NCI-H82 treated with DMSO at 0.1 percent for 48 hours (cell line): ENCODE data around the gene ZFP91.

Experiments used
- DNase-seq: peaks from one replicate; lab custom pipeline; 2025; ENCODE audit not compliant: unreplicated experiment; lab: John Stamatoyannopoulos, UW

The ZFP91 gene

DNA sequence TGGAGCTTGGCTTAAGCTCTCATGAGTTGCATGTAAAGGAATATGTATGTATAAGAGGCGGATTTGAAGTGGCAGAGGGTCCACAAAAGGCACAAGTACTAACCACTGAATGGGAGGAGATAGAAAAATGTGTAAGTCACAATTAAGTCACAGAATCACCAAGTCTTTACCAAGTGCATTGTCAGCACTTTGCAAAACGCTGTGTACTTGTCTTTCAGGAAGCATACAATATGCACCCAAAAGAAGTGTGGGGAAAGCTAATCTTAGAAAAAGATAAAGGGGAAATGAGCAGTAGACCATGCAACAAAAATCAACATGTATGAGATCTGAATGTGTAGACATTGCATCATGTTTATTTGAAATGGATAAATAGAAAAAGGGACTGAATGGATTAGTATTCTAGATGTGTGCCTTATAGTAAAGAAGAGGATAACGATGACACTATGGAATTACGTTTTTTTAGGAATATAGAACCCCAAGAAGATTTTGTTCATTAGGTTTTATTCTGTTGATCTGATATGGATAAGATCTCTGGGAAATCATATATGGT lies 48.1 kb downstream of the ZFP91 start:
- no peak for DNase-seq

DNA sequence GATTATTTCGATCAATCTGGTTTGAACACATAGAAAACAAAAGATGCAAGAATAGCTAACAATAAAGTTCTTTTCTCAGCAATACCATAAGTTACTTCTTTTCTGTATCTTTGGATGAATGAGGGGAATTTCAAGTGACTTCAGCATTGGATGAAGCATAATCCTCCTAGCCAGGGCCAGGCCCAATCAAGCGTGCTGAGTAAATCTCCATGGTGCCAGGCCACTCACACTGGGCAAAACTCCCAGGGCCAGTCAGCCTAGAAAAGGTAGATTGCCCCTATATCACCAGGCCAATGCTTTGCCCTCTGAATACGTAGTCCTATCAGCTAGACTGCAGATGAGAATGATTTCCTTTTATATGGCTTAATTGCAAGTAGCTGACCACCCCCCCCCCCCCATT lies 49.6 kb downstream of the ZFP91 start:
- DNase-seq, result no peak

DNA sequence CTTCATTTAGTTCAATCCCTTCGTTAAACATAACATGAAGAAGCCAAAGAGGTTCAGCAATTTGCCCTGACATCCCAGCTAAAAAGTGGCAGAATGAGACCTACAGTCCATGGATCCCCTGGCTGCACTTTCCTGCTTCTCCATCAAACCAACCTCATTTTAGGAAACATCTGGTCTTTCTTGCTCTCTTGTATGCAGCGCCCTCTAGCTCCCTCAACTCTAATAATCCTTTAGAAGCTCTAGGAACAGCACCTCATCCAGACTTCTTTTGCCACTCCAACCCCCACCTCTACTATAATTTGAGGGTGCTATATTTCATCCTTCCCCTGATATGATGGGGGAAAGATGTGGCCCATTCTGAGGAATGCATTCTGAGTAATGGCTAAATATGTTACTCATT lies 51.0 kb downstream of the ZFP91 start:
- peak; percentile 2 for DNase-seq

DNA sequence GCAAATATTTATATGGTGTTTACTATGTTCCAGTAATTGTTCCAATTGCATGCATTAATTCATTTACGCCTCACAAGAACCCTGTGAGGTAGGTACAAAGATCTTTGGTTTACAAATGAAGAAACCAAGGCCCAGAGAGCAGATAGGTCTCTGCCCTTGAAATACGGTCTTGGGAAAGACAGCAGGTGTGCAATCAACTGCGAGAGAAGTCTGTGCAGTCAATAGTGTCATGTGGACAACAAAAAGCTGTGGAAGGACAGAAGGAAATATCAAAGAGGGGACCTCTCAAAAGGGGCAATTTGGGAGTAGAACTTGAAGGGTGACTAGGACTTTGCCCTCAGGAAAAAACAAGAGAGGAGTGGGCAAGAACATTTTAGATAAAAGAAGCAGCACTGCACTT lies 52.5 kb downstream of the ZFP91 start:
- DNase-seq, result no peak

DNA sequence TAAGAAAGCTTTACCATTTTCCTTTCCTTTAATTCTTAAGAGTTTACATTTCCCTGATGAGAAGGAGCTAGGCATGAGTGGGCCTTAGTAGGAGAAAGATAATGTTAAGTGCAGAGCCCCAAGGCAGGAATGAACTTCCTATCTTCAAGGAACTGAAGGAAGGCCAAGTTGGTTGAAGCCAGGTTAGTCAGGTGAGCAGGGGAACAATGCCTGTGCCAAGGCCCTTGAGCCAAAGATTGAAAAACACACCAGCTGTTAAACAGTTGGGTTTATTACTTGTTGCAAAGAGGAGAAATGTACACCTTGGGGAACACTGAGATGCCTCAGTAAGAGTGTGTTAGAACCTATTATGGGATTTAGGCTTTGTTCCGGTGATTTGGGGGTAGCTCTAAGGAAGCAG lies 53.6 kb downstream of the ZFP91 start:
- DNase-seq, result no peak

DNA sequence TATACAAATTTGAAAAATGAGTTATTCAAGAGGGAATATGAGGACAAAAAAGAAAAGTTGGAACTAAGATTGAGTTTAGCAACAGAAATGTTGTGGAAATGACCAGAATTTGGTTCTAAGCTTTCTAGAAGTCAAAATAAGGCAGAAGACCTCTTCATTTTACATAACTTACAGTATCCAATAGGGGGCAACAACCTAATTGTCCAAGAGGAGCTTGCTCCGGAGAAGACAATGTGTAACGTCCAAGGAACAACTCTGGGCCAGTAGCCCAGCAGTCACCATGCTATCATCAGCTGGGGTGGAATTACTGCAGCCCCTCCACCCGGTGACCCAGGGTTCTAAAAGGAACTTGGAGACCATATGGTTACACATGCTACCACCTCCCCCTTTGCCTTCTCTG lies 57.7 kb downstream of the ZFP91 start:
- DNase-seq, result no peak

DNA sequence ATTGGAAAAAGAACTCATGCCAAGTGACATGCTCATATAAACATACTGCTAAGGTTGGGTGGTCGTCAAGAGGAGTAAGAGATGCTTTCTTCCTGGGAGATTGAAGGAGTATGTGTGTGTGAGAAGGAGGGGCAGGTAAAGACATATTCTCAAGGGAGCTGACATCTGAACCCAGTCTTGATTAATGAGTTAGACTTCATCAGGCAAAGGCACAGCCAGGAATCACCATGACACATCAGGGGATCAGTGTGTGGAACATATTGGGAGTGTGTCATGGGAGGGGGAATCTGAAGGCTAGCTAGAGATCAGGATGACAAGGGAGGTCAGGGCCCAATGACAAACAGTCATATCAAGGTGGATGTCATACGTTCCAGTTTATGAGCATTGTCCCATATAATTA lies 58.5 kb downstream of the ZFP91 start:
- DNase-seq, result no peak

DNA sequence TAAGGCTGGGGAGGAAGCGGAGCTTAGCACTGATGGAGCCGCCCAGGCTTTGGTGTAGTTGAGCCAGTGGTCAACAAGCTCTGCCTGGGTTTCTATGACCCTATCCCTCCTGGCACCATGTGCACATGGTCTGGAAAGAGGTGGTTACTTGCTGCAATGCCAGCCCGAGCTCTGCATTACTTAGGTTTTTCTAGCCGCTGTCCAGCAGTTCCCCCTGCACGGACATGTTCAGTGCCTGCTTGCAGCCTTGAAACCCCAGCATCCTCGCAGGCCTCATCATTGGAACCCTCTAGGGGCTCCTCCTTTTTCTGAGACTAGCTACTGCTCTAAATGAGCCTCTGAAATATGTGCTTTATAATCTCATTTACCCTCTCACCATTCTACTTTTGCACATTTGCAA lies 60.2 kb downstream of the ZFP91 start:
- DNase-seq, result no peak

DNA sequence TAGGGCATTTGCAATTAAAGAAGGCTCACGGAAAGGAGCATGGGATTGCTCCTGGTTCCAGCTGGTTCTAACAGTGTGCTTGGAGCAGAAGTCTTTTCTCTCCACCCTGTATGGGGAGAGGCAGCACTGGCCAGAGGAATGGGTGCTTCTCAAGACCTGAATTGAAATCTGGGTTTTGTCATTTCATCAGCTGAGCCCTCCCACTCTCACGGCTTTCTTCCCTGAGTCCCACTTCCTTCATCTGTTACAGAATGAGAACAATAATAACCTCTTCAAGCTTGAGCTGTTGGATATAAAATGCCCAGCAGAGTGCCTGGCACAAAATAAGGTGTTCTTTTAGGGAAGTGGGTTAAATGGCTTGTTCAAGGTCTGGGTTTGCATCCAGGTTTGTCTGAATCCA lies 60.8 kb downstream of the ZFP91 start:
- DNase-seq, result no peak

DNA sequence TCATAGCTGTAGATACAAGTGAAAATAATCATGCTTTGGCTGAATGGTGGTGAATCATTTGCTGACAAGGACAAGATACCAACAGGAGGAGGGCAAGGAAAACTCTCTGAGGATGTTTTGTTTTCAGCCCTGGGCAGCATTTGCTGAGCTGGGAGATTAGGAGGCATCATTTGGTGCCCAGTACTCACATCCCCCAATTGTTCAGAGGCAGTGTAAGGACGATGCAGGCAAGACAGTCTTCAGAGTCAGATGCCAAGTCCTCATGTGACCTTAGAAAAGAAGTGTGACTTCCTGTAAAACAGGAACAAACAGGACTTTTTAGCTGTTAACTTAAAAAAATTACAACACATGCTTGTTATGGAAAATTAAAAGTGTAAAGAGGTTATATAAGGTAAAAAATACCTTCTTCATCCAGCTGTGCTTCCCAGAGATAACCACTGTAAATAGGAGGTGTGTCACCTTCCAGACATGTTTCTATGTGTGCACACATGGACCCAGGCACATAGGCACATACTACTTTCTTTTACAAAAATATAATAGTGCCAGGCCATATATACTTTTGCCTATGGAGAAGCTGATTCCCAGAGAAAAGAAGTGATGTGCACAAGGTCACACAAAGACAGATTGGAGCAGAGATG lies 61.6 kb downstream of the ZFP91 start:
- no peak for DNase-seq

DNA sequence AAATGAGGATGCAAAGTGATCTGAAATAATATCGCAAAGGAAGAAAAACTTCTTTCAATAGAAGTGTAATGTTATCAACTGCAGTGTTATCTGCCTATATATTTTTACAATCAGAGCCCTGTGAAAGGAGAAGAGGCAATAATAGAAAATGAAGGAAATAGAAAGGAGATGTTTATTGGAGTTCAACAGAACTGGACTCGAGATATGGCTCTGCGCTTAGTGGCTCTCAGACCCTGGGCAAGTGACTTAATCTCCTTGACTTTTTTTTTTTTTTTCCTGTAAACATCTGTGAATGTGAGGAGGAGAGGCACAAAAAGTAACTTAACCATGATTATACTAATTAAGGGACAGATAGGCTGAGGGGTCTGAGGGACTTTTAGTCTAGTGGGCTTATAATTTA lies 62.5 kb downstream of the ZFP91 start:
- DNase-seq, result no peak

DNA sequence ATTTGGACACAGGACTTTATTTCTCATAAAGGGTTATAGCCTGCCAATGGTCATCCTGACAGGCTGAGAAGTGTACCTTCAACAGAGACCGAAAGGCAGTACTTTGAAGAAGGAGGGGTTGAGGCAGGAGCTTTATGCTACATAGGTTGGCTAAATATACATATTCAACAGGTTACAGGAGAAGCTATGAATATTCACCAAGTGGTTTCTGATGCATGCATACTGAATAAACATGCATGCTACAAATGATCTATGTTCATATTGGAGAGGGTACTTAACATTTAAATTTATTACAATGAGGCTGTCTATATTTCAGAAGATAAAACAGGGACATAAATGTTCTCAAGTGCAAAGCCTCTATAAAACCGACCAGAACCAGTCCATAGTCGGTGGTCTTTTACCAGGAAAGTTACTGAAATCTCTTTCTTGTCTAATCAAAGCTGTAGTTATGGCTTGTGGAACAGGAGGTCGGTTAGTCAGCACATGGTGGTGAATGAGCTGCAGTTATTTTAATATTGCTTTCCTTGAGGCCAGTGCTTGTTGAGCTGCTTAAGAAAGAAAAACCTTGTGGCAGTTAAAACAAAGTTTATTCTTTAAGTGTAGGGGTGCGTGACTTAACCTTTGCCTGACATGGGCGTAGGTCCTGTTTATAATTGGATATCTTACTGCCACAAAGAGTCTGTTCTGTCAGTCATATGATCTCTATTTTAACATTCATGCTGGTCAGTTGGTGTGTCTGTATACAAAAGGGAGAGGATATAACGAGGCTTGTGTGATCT lies 63.1 kb downstream of the ZFP91 start:
- DNase-seq, result no peak

DNA sequence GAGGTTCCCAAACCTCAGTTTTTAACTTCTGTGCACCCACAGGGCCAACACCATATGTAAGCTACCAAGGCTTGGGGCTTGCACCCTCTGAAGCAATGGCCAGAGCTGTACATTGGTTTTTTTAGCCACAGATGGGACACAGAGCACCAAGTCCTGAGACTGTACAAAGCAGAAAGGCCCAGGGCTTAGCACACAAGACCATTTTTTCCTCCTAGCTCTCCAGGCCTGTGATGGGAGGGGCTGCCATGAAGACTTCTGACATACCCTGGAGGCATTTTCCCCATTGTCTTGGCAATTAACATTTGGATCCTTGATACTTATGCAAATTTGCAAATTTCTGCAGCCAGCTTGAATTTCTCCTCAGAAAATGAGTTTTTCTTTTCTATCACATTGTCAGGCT lies 67.0 kb downstream of the ZFP91 start:
- DNase-seq, result no peak

DNA sequence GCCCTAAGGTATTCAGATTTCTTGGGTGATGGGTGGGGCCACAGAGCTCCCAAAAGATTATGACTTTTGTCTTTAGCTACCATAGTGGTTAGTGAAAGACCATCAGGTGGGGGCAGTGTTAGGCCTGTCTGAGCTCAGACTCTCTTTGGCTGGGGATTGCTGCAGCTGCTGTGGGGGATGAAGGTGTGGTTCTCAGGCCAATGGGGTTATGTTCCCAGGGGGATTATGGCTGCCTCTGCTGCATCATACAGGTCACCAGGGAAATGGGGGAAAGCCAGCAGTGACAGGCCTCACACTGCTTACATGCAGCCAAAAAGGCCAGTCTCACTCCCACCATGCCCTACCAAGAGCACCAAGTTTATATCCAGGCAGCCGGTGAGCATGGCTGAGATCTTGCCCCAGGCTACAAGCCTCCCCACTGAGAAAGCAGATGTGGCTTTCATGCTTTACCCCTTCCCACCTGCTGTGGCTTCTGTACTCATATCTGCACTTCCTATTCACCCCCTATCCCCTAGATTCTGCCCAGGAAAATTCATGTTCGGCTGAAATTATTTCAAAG lies 68.4 kb downstream of the ZFP91 start:
- no peak for DNase-seq

DNA sequence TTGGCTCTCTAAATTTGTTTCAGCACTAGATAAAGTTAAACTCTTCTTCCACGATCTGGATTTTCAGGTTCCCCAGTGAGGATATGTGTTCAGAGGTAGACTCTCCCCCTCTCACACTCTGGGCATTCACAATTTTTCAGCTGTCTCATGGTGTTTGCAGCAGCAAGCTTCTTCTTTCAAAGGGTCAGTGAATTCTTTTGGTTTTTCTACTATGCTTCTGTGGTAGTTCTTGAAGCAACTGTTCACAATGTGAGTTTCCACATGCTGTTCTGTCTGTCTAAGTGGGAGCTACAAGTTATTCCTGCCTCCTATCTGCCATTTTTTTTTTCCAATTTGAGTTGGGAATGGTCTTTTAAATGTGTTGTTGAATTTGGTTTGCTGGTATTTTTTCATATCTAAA lies 69.0 kb downstream of the ZFP91 start:
- no peak for DNase-seq

DNA sequence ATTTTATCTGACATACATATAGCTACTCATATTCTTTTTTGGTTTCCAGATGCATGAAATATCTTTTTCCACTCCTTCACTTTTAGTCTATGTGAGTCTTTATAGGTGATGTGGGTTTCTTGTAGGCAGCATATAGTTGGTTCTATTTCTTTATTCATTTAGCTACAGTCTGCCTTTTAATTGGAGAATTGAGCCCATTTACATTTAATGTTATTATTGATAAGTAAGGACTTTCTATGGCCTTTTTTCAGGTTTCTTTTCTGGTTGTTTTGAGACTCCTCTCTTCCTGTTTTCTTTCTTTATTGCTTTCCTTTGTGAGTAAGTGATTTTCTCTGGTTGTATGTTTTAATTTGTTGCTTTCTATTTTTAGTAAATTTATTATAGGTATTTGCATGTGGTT lies 70.8 kb downstream of the ZFP91 start:
- no peak for DNase-seq

DNA sequence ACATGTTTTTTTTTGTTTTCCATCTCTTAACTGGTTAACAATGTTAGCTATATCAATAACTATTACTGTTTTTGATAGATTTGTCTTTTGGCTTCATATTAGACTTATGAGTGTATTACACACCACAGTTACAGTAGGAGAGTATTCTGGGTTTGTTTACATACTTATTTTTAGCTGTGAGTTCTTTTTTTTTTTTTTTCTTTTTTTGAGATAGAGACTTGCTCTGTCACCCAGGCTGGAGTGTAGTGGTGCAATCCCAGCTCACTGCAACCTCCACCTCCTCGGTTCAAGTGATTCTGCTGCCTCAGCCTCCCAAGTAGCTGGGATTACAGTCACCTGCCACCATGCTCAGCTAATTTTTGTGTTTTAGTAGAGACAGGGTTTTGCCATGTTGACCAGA lies 71.6 kb downstream of the ZFP91 start:
- DNase-seq, result no peak

DNA sequence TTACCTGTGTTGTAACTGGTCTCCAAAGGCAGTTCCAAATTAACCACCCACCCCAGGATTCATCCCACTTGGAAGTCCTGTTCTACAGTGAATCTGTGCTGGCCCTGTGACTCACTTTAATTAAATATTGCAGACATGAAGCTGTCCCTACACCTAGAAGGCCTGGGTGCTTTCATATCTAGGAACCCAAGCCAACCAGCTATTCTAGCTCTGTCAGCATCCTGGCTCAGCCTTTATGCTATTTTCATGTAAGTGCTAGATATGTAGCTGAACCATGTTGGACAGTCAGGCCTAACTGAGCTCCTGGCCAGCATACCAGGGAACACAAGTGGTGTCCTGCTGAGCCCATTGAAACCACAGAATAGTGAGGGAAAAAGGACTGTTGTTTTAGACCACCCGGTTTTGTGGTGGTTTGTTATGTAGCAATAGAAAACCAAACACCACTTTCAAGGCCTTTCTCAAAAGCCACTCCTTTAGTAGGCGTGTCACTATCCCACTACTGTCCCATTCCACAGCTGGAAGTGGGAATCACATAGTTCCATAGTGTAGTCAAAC lies 73.9 kb downstream of the ZFP91 start:
- DNase-seq, result no peak

DNA sequence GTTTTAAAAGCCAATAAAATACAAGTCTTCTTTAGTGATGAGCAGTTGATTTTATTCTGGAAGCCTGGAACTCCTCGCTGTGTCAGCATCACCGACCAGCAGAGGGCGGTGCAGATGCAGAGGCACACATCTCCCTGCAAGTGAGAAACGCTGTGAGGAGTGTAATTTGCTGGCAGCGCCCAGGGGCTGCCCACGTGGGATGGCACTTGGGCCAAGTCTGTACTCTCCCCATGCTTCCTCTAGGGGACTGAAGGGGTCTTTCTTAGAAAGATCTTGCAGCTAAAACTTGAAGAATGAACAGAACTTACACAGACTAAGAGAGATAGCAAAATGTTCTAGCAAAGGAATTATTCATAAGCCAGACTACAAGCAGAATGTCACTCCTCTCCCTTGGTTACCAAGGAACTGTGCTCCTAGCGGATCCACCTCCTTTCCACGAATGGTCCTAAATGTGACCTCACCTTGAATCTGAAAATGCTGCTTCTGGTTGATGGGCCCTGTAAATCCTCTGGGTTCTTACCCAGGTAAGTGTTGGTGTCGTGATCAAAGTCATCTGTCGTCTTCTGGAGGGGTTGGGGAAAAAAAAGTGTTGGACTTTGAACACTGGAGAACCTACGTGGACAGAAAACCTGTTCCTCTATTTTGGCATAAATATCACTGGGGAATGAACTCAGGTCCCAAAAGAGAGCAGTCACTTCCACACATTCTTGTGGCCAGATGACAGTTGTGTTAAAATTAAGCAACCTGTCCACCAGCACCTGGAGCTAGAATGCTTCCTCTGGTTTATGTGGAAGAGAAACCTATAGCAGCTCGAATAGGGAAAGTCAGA lies 75.4 kb downstream of the ZFP91 start:
- DNase-seq, result no peak

DNA sequence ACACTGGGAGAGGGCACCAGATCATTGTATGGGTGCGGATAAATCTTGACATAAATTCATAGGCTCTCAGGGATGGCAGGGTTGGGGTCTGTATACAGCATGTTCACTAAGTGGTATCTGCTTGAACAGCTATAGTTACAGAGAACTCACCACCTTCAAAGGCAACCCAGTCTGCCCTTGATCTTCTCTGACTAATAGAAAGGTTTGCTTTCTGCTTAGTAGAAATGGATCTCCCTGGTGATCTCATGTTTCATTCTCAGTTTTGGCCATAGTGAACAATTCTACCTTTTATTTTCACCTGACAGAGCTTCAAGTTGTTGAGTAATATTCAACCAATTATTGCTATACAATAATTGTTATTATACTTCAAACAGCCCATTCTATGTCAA lies 76.0 kb downstream of the ZFP91 start:
- no peak for DNase-seq

DNA sequence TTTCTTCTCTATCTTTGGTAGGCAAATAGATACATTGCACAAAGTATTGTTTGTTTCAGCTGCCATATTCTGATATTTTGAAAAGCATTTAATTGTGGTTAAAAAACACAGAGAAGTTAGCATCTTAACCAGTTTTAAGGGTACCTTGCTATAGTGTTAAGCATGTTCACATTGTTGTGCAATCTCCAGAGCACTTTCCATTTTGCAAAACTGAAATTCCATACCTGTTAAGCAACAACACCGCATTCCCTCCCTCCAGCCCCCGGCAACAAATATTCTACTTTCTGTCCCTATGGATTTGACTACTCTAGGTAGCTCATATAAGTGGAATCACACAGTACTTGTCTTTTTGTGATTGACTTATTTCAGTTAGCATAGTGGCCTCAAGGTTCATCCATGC lies 77.5 kb downstream of the ZFP91 start:
- no peak for DNase-seq
